HG02852 (cell line): ENCODE results near the gene RERE.

Experiments
- ATAC-seq: cut with Tn5 transposase; IDR thresholded peaks from one replicate; pipeline ENCODE4 v1.9.1; 2021; ENCODE audit warnings: mild to moderate bottlenecking, moderate library complexity; ENCODE audit not compliant: unreplicated experiment

The RERE gene

DNA sequence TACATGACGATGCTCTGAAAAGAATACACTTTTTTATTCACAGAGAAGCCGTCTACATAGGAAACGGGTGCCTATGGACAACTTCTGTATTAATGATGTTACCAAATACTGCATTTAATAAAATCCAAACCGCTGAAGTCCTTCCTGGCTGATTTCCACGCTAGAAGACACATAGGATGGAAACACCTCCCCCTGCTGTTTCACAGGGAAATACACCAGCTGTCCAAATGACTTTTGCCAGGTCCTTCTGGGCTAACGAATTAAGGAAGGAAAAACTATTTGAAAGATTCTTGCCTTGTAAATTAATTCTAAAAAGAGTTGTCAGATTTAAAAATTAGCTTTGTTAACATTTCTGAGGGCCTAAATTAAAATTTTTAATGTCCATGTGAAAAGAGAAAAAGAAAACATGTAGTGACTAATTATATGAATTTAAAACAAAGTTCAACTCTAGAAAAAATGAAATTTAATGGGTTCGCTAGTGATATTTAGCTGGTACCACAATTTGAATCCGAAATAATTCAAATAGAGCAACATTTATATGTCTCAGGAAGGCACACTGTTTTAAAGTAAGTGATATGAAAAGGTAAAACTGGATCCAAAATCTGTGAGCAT is 146.0 kb downstream of the RERE start:
- no peak for ATAC-seq

DNA sequence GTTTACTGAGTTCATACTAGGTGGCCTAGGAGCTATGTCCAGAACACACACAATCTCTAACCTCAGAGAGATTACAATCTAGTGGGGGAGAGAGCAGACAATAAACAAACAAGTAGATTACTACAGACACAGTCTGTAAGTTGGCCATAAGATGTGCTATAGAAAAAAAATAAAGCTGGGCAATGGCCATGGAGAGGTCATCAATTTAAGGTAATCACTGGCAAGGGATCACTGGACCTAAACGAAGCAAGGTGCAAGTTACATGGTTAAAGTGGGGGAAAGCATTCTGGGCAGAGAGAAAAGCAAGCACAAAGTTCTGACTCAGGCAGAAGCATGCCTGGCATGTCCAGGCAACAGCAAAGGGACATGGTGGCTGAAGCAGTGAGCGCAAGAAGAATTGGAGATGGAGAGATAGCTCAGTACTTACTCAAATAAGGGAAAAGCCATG is 147.0 kb downstream of the RERE start:
- ATAC-seq: no peak

DNA sequence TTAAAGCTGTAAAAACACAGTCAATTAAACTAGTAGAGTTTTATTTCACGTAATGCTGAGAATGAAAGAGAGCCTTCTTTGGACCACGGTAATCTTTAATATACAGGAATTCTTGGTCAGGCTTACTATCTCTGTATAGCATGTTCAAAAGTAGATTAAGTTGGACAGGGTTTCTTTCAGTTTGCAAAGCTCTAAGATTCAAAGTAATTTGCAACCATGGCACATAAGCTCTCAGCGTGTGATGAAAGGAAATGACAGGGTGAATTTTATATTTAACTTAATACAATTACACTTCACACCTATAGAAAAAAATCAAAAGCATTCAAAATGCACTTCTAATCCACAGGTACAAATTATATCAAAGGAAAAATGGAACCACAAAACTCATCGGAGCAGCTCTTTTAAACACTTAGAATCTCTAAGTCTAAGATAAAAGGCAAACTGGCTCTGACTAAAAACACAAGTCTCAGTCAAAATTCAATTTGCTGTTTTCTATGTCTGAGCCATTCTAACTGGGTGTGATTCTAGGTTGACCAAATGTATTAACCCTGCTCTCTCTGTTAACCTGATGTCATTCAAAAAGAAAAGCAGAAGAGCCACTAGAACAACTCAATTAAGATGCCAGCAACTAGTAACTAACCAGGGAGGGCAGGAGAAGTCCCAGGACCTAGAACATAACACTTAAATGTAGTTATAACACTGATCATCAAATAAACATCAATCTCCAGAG is 147.7 kb downstream of the RERE start:
- no peak for ATAC-seq

DNA sequence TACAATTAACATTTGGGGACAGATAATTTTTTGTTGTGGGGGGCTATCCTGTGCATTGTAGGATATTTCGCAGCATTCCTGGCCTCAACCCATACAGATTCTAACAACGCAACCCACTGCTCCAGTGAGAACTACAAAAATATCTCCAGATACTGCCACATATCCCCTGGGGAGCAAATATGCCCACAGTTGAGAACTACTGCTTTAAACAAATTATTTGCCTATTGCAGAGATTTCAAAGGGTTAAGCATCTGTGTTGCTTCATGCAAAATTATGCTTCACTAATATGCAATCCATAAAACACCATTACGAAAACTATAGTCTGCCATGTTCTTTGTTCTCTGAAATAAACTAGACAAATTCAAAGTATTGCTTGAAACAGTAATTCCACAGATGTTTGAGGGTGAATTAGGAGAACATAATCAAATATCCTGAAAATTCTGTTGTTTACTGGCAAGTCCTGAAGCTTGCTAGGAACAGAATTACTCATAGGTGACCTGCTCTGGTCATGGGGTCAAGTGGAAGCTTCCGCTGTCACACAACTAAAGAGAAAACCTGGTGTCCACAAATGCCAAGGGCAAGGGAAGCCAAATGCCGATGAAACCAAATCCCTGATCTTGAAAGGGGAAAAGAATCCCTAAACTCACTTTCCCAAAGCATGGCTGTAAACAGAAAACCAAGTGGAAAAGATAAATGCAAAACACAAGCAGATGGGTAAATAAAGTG is 149.4 kb downstream of the RERE start:
- ATAC-seq: no peak

DNA sequence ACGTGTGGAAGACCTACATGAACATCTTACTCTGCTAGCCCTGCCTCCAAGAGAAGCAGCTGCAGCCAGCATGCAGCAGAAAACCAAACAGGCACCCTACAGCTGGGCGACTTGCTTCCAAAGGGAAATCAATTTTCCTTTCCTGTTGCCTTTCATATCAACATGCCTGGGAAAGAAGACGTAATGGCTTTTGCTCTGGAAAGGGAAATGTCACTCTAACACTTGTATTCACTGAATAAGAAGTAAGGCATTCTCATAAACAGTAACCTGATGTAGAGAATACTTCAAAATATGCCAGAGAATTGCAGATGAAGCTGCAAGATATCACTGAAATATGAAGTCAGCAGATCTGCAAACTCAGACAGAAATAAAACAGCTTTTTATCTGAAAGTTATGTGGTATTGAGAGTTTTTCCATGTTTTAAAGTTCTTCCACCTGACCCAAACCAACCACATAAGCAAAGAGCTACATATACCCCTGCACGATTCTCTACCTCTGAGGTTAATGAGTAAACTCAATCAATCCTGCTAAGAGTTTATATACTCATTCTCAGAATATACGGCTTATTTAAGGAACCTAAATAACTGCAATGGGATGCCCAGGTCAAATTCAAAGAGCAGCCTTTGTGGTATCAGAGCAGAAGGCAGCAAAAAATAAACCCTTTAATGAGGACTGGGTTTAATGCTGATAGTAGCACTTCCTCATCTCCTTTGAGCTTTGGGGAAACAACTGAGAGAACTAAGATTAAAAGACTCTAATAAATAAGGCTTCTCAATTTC is 150.9 kb downstream of the RERE start:
- no peak for ATAC-seq

DNA sequence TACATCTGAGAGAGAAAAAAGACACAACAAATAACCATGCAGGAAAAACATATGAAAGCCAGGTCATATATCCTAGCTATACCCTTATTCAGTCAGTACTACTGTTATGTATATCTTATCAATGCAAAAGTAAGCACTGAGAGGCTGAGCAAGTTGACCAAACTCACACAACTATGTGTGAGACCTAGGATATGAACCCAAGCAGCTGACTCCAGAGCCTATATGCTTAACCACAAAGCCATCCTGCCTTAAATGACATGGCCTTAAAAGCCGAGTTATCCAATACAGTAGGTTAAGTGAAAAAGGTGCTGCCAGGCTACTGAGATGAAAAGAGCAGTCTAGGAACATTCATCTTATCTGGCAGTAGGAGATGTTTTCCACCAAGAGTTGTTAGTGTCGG is 151.6 kb downstream of the RERE start:
- ATAC-seq: no peak

DNA sequence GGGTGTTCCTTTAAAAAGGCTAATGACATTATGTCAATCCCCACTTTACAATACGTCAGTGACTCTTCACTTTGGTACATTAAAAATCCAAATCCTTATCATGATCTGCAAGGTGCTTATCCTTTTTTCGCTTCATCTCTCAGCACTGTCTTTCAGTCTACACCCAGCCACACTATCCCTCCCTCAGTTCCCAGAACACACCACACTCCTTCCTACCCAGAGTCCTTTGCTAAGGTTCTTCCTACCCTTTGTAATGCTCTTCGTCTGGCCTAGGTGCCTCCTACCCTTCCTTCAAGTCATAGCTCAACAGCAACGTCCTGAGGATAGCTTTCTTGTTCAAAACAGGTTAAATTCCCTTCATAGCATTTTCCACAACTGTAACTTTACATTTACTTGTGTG is 152.6 kb downstream of the RERE start:
- no peak for ATAC-seq

DNA sequence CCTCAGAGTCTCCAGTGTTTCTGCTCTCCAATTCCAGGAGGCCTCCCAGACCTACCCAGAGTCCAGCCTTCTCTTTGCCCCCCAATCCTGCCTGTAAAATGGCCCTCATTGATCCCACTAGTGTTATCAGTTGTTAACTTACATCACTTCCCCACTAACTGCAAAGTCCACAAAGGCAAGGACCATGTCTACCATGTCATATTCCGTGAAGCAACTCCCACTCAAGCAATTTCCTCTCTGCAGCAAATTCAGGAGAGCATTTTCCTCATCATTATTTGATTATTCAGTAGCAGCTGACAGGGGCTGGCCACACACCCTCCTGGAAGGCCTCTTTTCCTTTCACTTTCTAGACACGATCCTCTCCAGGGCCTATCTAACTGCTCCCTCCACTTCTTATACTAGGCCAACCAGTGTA is 153.5 kb downstream of the RERE start:
- peak; percentile 43 for ATAC-seq

DNA sequence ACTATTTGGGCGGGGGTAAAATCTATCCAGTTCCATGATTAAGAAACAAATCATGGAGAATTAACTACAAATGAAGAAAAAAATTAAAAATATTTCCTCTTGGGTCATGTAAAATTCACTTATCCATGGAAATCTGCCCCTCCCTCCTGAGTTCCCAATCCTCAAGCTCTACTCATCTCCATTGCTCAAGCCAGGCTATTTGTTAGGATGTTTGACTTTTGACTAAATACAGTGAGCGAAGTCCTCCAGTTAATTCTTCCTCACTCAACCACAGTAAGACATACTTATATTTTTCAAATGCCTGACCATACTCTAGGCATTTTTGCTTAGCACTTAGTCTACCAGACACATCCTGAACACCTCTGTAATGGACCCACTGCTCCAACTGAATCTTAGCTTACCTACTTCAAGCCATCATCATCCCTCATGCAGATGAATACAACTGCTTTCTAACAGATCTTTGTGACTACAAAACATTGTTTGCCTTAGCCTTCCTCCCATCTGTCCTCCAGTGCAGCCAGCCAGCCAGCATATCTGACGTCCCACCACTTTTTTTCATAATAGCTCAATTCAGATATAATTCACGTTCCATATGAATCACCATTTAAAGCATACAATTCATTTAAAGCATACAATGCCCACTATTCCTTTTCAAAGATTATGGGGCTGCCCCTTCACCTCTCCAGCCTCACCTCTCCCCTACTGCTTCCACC is 154.2 kb downstream of the RERE start:
- ATAC-seq: no peak

DNA sequence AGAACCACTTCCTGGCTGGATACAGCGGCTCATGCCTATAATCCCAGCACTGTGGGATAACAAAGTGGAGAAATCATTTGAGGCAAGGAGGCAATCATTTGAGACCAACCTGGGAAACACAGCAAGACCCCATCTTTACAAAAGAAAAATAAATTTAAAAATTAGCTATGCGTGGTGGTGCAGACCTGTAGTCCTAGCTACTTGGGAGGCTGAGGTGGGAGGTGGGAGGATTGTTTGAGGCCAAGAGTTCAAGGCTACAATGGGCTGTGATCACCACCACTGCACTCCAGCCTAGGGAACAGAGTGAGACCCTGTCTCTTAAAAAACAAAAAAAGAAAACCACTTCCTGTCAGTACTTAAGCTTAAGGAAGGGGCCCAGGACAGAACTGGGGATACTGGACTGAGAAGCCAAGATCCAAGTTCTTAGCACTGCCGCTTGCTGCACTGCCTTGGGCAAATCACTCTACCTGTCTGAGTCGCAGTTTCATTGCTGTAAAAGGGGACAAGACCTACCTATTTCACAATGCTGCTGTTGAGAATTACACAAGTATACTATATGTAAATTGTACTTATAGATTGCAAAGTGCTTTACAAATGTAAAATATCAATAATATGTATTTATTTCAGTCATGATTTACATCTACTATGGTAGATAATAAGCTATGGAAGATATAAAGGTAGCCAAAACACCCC is 154.9 kb downstream of the RERE start:
- no peak for ATAC-seq

DNA sequence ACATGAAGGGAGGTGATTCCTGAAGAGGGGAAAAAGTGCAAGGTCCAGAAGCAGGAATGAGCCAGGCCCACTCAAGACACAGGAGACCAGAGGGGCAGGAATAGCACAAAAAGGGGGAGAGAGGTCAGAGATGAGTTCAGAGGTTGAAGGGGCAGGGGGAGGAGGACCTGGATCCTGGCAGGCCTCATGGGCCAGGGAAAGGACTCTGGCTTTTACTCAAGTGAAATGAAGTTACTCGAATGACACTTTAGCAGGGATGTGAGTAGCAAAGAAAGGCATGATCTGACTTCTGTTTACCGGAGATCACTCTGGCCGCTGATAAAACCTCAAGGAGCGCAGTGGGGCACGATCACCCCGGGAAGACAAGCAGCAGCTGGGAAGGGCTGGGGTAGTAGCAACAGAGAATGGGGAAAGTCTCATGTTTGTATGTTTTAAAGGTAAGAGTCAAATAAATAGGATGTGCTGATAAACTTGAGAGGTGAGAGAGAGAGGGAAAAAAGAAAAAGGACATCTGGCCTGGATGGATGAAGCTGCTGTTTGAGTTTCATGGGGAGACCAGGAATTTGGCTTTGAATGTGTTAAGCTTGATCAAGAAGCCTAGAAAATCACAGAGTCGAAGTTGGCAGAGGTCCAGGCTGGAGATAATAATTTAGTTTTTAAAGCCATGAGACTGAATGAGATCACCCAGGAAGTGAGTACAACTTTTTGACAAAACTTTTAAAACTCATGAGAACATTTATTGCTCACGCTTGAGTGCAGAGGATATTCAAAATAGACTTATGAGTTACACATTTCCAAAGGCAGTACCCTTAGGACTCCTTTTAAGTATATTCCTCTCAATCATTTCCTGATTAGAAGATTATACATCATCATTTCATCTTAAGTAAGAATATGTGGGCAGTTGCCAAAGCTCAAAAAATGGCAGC is 156.0 kb downstream of the RERE start:
- ATAC-seq: no peak

DNA sequence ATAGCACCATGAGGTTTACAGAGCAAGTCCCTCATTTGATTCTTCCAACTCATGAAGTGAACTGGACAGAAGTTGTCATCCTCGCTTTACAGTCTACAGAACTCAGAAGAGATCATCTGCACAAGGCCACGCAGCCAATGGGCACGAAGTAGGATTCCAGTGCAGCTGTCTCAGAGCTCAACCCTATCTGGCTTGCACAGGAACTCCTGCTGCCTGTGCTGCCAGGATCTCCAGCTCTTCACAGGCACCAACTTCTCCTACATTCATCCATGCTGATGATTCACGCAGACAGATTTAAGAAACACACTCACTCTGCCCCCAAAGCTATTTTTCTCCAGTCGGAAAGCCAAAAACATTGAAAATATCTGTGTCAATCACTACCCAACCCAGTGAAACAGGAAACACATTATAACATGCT is 157.0 kb downstream of the RERE start:
- ATAC-seq: no peak

DNA sequence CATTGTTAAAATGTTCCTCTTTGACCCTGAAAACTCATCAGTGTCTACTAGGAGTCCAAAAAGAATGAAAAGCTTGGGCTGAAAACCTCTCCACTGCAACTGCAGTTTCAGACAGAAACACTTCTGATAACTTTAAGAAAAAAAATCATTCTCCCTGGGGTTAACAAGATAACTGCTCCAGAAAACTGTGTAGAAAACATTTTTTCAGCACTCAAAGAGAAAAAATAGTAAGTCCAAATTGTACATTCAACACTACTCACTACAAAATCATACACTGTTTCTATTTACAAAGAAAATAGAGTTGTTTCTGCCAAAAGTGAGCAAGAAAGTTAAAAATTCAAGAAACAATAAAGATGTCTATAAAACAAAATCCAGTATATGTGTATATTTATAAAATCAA is 157.8 kb downstream of the RERE start:
- no peak for ATAC-seq

DNA sequence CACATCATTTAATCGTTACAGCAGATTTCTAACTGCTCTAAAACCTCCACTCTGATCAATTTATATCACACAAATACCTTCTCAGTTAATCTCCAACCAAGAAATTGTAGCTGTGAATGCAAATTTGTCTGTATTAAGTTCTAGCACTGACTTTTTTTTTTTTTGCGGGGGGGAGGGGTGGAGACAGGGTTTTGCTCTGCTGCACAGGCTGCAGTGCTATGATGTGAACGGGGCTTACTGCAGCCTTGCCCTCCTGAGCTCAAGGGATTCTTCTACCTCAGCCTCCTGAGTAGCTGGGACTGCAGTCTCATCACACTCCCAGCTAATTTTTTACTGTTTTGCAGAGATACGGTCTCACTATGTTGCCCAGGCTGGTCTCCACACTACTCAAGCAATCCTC is 163.6 kb downstream of the RERE start:
- no peak for ATAC-seq

DNA sequence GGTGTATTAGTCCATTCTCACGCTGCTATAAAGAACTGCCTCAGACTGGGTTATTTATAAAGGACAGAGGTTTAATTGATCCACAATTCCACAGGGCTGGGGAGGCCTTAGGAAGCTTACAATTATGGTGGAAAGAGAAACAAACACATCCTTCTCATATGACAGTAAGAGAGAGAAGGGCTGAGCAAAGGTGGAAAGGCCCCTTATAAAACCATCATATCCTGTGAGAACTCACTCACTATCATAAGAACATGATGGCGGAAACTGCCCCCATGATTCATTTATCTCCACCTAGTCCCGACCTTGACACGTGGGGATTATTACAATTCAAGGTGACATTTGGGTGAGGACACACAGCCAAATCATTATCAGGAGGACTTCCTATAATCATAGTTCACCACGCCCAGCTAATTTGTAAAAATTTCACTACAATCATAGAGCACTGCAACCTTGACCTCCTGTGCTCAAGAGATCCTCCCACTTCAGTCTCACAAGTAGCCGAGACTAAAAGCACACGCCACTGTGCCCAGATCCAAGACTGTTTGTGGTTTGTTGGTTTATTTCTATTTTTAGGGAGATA is 164.9 kb downstream of the RERE start:
- no peak for ATAC-seq

DNA sequence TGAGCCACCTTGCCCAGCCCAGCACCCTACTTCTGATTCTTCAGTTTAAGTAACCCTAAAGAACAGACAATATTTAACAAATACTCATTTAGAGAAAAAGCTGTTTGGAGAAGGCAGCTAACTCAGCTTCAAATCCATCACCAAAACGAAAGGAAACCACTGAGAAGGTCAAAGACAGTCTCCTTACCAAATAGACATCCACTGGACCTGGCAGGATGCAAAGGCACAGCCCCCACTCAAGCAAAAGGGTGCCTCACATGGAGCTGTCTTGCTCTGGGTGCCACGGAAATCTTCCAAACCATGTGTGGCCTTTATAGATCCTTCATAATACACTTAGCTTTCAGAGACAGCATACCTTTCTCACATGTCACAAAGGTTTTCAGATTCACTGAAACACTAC is 165.5 kb downstream of the RERE start:
- ATAC-seq: no peak

DNA sequence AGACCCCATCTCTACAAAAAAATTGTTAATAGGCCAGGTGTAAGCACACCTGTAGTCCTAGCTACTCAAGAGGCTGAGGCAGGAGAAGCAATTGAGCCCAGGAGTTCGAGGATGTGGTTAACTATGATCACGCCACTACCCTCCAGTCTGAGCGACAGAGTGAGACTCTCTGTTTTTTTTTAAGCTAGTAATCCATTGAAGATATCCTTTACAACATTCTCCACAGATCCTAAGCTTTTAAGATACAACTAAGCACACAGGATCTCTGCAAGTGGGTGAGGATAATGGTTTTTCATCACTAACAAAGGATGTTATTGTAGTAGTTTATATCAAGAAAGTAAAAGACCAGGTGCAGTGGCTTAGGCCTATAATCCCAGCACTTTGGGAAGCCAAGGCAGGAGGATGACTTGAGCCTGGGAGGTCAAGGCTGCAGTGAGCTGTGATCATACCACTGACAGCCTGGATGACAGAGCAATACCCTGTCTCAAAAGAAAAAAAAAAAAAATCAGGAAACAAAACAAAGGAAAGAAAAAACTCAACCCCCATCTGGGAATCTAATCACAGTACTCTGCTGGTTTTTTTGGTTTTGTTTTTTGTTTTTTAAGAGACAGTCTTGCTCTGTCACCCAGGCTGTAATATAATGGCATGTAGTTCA is 166.1 kb downstream of the RERE start:
- ATAC-seq: no peak

DNA sequence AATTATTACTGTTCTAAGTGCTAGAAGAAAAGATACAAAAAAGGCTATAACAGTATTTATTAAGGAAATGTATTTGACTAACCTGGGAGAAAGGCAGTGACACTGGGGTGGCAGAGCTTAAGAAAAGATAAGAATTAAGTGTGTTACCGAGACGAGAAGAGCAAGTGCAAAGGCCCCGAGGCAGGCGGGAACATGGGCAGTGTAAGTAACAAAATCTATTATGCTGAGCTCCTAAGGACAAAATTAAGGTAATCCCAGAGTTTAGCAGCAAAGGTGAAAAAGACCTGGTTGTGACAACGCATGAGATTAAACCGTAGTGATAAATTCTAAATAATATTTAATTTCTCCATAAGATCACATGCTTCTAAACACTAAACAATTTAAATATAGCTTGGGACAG is 167.6 kb downstream of the RERE start:
- no peak for ATAC-seq
